A549 (cell line): Measurements from ENCODE around the gene LYZL1. TPM values are rescaled to one million over a fixed set of nuclear protein-coding genes. Genes with fewer than 3 reads are reported as not detected.
"Not testable (repeated sequence)": the region's sequence is repeated elsewhere in the genome, so short reads cannot be mapped to it uniquely, and the experiment has no call there.

Experiments
- ATAC-seq, 2 experiments: fragments of 200-7000 bp in 1 of 2; fragments of >200 bp in 1 of 2; cut with Nextera tagmentation in 1 of 2; cut with Tn5 transposase in 1 of 2; 3 replicates each; pipeline versions ENCODE4 v1.8.0 to v1.9.1; 2018 to 2020; ENCODE audit warnings: mild to moderate bottlenecking in 1 of 2, moderate library complexity in 1 of 2
- CTCF ChIA-PET: fragments of 300-600 bp; sonication (Branson Sonifier 250); formaldehyde crosslinking; extraction: SDS; loops from one replicate; lab custom pipeline; 2021; ENCODE audit warnings: antibody characterized with exemption, inconsistent platforms; lab: Yijun Ruan, JAX
- POLR2A ChIA-PET: fragments of 350-600 bp; formaldehyde crosslinking; extraction: SDS; loops from one replicate; lab custom pipeline; 2021; ENCODE audit warnings: antibody characterized with exemption, inconsistent platforms; lab: Yijun Ruan, JAX
- DNase-seq, 2 experiments: peaks; one replicate each; pipeline versions ENCODE4 v3.0.0 to v3.0.0-alpha.2; 2011 to 2016; ENCODE audit warnings: low read depth in 1 of 2, low spot score in 1 of 2
- FAIRE-seq: peaks from 2 replicates; lab custom pipeline; 2011; peaks lifted over from hg19 to GRCh38; lab: Jason Lieb, UNC
- H3K27ac ChIP-seq, 2 experiments: fragments of >200 bp; sonication (Bioruptor Twin); formaldehyde crosslinking; 3 replicates each; pipeline ENCODE4 v1.5.1; 2016 to 2017
- H3K4me1 ChIP-seq: fragments of >200 bp; sonication (Bioruptor Twin); formaldehyde crosslinking; 3 replicates; pipeline ENCODE4 v1.6.1; 2016
- H3K4me2 ChIP-seq: fragments of >200 bp; sonication (Bioruptor Twin); formaldehyde crosslinking; 3 replicates; pipeline ENCODE4 v1.6.1; 2016
- H3K4me3 ChIP-seq: fragments of >200 bp; sonication (Bioruptor Twin); formaldehyde crosslinking; 3 replicates; pipeline ENCODE4 v1.5.1; 2016
- H3K9me3 ChIP-seq: fragments of >200 bp; sonication (Bioruptor Twin); formaldehyde crosslinking; 3 replicates; pipeline ENCODE4 v1.6.1; 2016
- ATOH8 ChIP-seq: fragments of 250-450 bp; sonication (Bioruptor Pico); IDR thresholded peaks from 2 replicates; pipeline ENCODE4 v1.5.0; 2020; ENCODE audit warnings: low read depth, mild to moderate bottlenecking, moderate library complexity
- CHD2 ChIP-seq: fragments of 150-350 bp; IDR thresholded peaks from 2 replicates; pipeline ENCODE4 v1.6.1; 2014; ENCODE audit warnings: low read length; ENCODE audit not compliant: partially characterized antibody
- EHF ChIP-seq: fragments of 250-450 bp; sonication (Bioruptor Pico); IDR thresholded peaks from 2 replicates; pipeline ENCODE4 v1.5.0; 2020; ENCODE audit warnings: mild to moderate bottlenecking
- ESRRA ChIP-seq: fragments of 150-350 bp; IDR thresholded peaks from 2 replicates; pipeline ENCODE4 v1.6.1; 2014; ENCODE audit warnings: mild to moderate bottlenecking, low read length, borderline replicate concordance
- FOSL2 ChIP-seq, 2 experiments: fragments of 450-650 bp in 1 of 2; fragments of >200 bp in 1 of 2; sonication (Bioruptor Twin) in 1 of 2; formaldehyde crosslinking; IDR thresholded peaks; 2 replicates each; pipeline versions ENCODE4 v1.5.0 to v1.6.1; 2016 to 2020; ENCODE audit warnings: mild to moderate bottlenecking in 1 of 2, moderate library complexity in 1 of 2
- HOXA7 ChIP-seq: fragments of 250-450 bp; sonication (Bioruptor Pico); IDR thresholded peaks from 2 replicates; pipeline ENCODE4 v1.5.0; 2020; ENCODE audit warnings: mild to moderate bottlenecking, moderate library complexity
- JUN ChIP-seq, 2 experiments: fragments of >200 bp; sonication (Bioruptor Twin); formaldehyde crosslinking; IDR thresholded peaks; 2 replicates in 1 of 2; 3 replicates in 1 of 2; pipeline ENCODE4 v1.6.1; 2016 to 2017
- JUNB ChIP-seq: fragments of >200 bp; sonication (Bioruptor Twin); formaldehyde crosslinking; IDR thresholded peaks from 2 replicates; pipeline ENCODE4 v1.6.1; 2016
- KDM1A ChIP-seq: fragments of 200-600 bp; sonication (generic); IDR thresholded peaks from 2 replicates; pipeline ENCODE4 v1.6.1; 2016; ENCODE audit warnings: low read depth, mild to moderate bottlenecking
- MAFK ChIP-seq: fragments of 450-650 bp; IDR thresholded peaks from 2 replicates; pipeline ENCODE4 v1.6.1; 2014; ENCODE audit not compliant: partially characterized antibody
- MAX ChIP-seq: IDR thresholded peaks from 2 replicates; pipeline ENCODE4 v1.6.1; 2012
- MAZ ChIP-seq: fragments of 150-350 bp; IDR thresholded peaks from 2 replicates; pipeline ENCODE4 v1.6.1; 2014; ENCODE audit warnings: antibody characterized with exemption, low read depth, low read length, borderline replicate concordance
- MYC ChIP-seq: IDR thresholded peaks from 2 replicates; pipeline ENCODE4 v1.6.1; 2012; ENCODE audit warnings: mild to moderate bottlenecking, inconsistent platforms, low read length, improper control_type of control experiment, borderline replicate concordance
- RARB ChIP-seq: fragments of 250-450 bp; sonication (Bioruptor Pico); IDR thresholded peaks from 2 replicates; pipeline ENCODE4 v1.8.0; 2021; ENCODE audit warnings: mild to moderate bottlenecking, moderate library complexity
- SMC3 ChIP-seq: fragments of >200 bp; sonication (Bioruptor Twin); formaldehyde crosslinking; IDR thresholded peaks from 3 replicates; pipeline ENCODE4 v1.6.1; 2018; ENCODE audit warnings: inconsistent platforms
- WGBS: methylation state at CpG from one replicate; pipeline ENCODE4 v1.1.6; 2017; ENCODE audit errors: missing lambda C conversion rate; 5-methylcytosine and 5-hydroxymethylcytosine counted together
- polyA plus RNA-seq, 4 experiments: library from polyadenylated mRNA; depleted of rRNA in 3 of 4; stranded (reverse); fragments of >200 nt; fragmentation: RNase III in 1 of 4; extraction: RNeasy Plus Mini Kit Qiagen cat#74134 plus additional on column Dnase treatment in 1 of 4; gene quantifications; 2 replicates in 3 of 4; 3 replicates in 1 of 4; pipeline ENCODE4 v1.2.3, GENCODE V29; 2011 to 2017
- TF ChIP-seq, protein P1 (sequence below): IDR thresholded peaks from 2 replicates; pipeline ENCODE4 v1.6.1; 2012; ENCODE audit warnings: low read depth, borderline replicate concordance

LYZL1 gene
- polyA plus RNA-seq, 2 of the 4 experiments (the other 2 are of a cell fraction), result not detected

DNA sequence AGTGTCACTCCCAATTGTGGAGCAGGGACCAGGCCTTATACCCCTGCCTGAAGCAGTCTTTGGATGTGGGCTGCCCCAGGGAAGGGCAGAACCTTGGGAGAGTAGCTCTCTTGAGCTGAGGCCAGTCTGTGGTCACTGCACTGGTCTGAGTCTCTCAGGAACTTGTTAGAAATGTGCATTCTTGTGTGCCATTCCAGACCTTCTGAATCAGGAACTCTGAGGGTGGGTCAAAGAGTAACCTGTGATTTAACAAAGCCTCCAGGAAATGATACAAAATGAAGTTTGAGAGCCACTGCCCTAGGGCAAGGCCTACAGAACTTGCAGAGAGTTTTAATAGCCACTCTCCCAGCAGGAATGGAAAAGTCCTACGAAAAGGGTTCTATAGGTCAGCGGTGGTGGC is 68.1 kb downstream of the LYZL1 start:
- Histone ChIP-seq H3K27ac (no peak overlapping the region), H3K4me3 (no peak overlapping the region), H3K9me3 (no peaks in the 10 kb centered on the region), H3K4me1 (no peaks in the 10 kb centered on the region), H3K4me2 (no peak overlapping the region)
- ChIA-PET POLR2A (no interaction called here), CTCF (interaction anchor here (0.9 kb wide), 1 partner anchor 693 kb away, joined by 3 read pairs; no protein-coding TSS in a partner anchor)
- WGBS, result 89% methylated on average over 2 of the region's 2 CpGs
- FAIRE-seq, result no peak
- ATAC-seq, result no peak
- TF ChIP-seq ESRRA, result no peak
- TF ChIP-seq MYC, result no peak
- TF ChIP-seq MAX, result no peak
- TF ChIP-seq RARB (CRISPR knock-in tag), result no peak
- TF ChIP-seq SMC3, result no peak
- TF ChIP-seq JUN (IDR thresholded peaks at IDR 0.05), result no peak
- TF ChIP-seq HOXA7, result no peak
- no peak for TF ChIP-seq ATOH8 (CRISPR knock-in tag)
- TF ChIP-seq EHF, result no peak
- no peak for TF ChIP-seq JUNB
- no peak for TF ChIP-seq MAZ
- TF ChIP-seq KDM1A, result no peak
- TF ChIP-seq MAFK, result no peak
- TF ChIP-seq FOSL2 (IDR thresholded peaks at IDR 0.05), result no peak
- TF ChIP-seq FOSL2 (CRISPR knock-in tag; IDR thresholded peaks at IDR 0.05), result no peak
- TF ChIP-seq, protein P1, sequence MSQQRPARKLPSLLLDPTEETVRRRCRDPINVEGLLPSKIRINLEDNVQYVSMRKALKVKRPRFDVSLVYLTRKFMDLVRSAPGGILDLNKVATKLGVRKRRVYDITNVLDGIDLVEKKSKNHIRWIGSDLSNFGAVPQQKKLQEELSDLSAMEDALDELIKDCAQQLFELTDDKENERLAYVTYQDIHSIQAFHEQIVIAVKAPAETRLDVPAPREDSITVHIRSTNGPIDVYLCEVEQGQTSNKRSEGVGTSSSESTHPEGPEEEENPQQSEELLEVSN, result no peak
- TF ChIP-seq CHD2, result no peak
- DNase-seq, result no peak

DNA sequence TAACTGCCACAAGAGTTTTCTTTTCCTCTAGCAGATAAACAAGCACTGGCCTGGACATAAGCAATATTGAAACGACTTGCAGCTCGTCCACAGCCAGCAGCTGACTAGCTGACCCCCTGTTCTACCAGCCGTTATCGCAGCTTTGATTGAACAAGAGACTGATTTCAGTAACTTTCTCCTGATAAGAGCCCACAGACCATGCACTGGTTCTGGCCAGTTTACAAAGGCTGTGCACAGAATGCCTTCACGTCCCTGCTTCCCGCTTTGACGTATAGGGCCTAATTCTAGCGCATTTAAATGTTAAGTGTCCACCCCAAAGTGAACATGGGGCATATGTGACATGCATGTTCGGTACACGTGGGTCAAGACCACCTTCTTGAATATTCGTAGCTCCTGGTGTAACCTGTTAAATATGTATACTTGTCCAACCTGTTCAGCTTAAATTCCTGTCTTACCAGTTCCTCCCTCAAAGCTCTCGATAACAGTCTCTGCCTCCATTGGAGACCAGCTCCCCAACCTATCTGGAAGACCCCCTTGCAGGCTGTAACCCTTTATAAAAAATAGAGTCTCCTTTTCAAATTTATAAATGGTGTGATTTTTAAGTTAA is 69.2 kb downstream of the LYZL1 start:
- H3K9me3 ChIP-seq, result no peaks in the 10 kb centered on the region
- WGBS, result 83% methylated on average over 12 of the region's 12 CpGs
- no peak for TF ChIP-seq ESRRA
- ATAC-seq, result no peak
- ChIA-PET CTCF (interaction anchor here (0.6 kb wide), 1 partner anchor 13 kb away, joined by 3 read pairs; no protein-coding TSS in a partner anchor), POLR2A (no interaction called here)
- FAIRE-seq, result no peak
- H3K4me3 ChIP-seq, result no peak overlapping the region
- H3K27ac ChIP-seq, result no peak overlapping the region
- H3K4me1 ChIP-seq, result no peaks in the 10 kb centered on the region
- DNase-seq, result no peak
- H3K4me2 ChIP-seq, result no peak overlapping the region

GRCh38 chr10:29360215-29360853 is 71.5 kb downstream of the LYZL1 start:
- FAIRE-seq, CTCF ChIA-PET, POLR2A ChIA-PET: not testable (repeated sequence)

More at GRCh38 chr10:29360215-29360853, 71.5 kb downstream of the LYZL1 start:
- not testable (repeated sequence) for H3K4me3 ChIP-seq, H3K4me2 ChIP-seq, H3K4me1 ChIP-seq, H3K9me3 ChIP-seq, DNase-seq, ATAC-seq, H3K27ac ChIP-seq
- WGBS, result 84% methylated on average over 18 of the region's 18 CpGs
